Caco-2 (cell line): ENCODE data around the gene GRB14. TPM values are rescaled to one million over a fixed set of nuclear protein-coding genes. Genes with fewer than 3 reads are reported as not detected.

Experiments used
- BruUV-seq: library from RNA; stranded (reverse); fragments of 400-500 nt; replicated peaks from 2 replicates; lab custom pipeline; 2021; lab: Mats Ljungman, UMichigan
- CTCF ChIA-PET: fragments of 300-600 bp; sonication (Branson Sonifier 250); formaldehyde crosslinking; loops from one replicate; lab custom pipeline; 2022; ENCODE audit warnings: antibody characterized with exemption; lab: Charles Lee
- POLR2A ChIA-PET: fragments of 300-600 bp; sonication (Branson Sonifier 250); formaldehyde crosslinking; loops from one replicate; lab custom pipeline; 2022; ENCODE audit warnings: antibody characterized with exemption; lab: Charles Lee
- DNase-seq, 2 experiments: peaks; one replicate each; pipeline versions ENCODE4 v3.0.0 to v3.0.0-alpha.2; 2020 to 2022
- H3K27me3 ChIP-seq: replicated peaks from 2 replicates; pipeline ENCODE4 v1.6.0; 2011; ENCODE audit warnings: low read length; ENCODE audit not compliant: control insufficient read depth, insufficient read depth
- H3K36me3 ChIP-seq: 2 replicates; pipeline ENCODE4 v1.5.1; 2011; ENCODE audit warnings: low read length; ENCODE audit not compliant: control insufficient read depth, insufficient read depth
- H3K4me1 ChIP-seq: fragments of 250-450 bp; sonication (Bioruptor Pico); 2 replicates; pipeline ENCODE4 v1.5.1; 2020; ENCODE audit warnings: mild to moderate bottlenecking
- H3K4me3 ChIP-seq: 2 replicates; pipeline ENCODE4 v1.5.1; 2011; ENCODE audit warnings: low read depth, mild to moderate bottlenecking, control low read depth, low read length
- H3K9me3 ChIP-seq: fragments of 250-450 bp; sonication (Bioruptor Pico); 2 replicates; pipeline ENCODE4 v1.5.1; 2020; ENCODE audit warnings: mild to moderate bottlenecking, moderate library complexity
- H3K27ac Mint-ChIP-seq: one replicate; pipeline ENCODE4 v1.8.0; 2022; ENCODE audit warnings: mixed read lengths; ENCODE audit not compliant: unreplicated experiment
- H3K27me3 Mint-ChIP-seq: one replicate; pipeline ENCODE4 v1.8.0; 2022; ENCODE audit warnings: mixed read lengths; ENCODE audit not compliant: insufficient read depth, unreplicated experiment
- H3K36me3 Mint-ChIP-seq: one replicate; pipeline ENCODE4 v1.8.0; 2022; ENCODE audit warnings: mild to moderate bottlenecking, mixed read lengths; ENCODE audit not compliant: insufficient read depth, unreplicated experiment
- H3K4me1 Mint-ChIP-seq: one replicate; pipeline ENCODE4 v1.8.0; 2022; ENCODE audit warnings: low read depth, mixed read lengths; ENCODE audit not compliant: unreplicated experiment
- H3K4me3 Mint-ChIP-seq: one replicate; pipeline ENCODE4 v1.8.0; 2022; ENCODE audit warnings: mild to moderate bottlenecking, moderate library complexity, mixed read lengths; ENCODE audit not compliant: unreplicated experiment
- H3K9me3 Mint-ChIP-seq: one replicate; pipeline ENCODE4 v1.8.0; 2022; ENCODE audit warnings: mixed read lengths; ENCODE audit not compliant: unreplicated experiment
- CTCF ChIP-seq, 2 experiments: fragments of 200-600 bp in 1 of 2; IDR thresholded peaks; 1 replicate in 1 of 2; 2 replicates in 1 of 2; pipeline versions ENCODE4 v1.5.1 to v1.8.0; 2011 to 2022; ENCODE audit warnings: antibody characterized with exemption in 1 of 2, control low read depth in 1 of 2, inconsistent platforms in 1 of 2, low read depth in 1 of 2, low read length in 1 of 2, mild to moderate bottlenecking in 1 of 2, moderate library complexity in 1 of 2; ENCODE audit not compliant: insufficient read depth in 1 of 2, severe bottlenecking in 1 of 2, unreplicated experiment in 1 of 2
- intact Hi-C: fragments of 100-400 bp; cut with micrococcal nuclease; formaldehyde crosslinking; loops from one replicate; pipeline ENCODE4 v1.10.0; 2022; ENCODE audit not compliant: unreplicated experiment
- total RNA-seq: library from RNA; stranded (reverse); gene quantifications from 2 replicates; pipeline ENCODE4 v1.2.3, GENCODE V29; 2022

GRB14 gene
- total RNA-seq, 1 experiment from 2014 or later = 12.7 TPM

- POLR2A ChIA-PET = no interaction called here
- no peaks in the 10 kb centered on the region for H3K4me1 ChIP-seq
- intact Hi-C loops = no loop called here
- no peaks in the 10 kb centered on the region for H3K9me3 ChIP-seq
- Mint-ChIP-seq H3K4me3 (no peak overlapping the region), H3K36me3 (no peaks in the 10 kb centered on the region), H3K27me3 (no peaks in the 10 kb centered on the region), H3K4me1 (no peaks in the 10 kb centered on the region), H3K9me3 (no peaks in the 10 kb centered on the region), H3K27ac (no peak overlapping the region)
- no peaks in the 10 kb centered on the region for H3K27me3 ChIP-seq
- CTCF ChIA-PET = no interaction called here
- no peaks in the 10 kb centered on the region for H3K36me3 ChIP-seq
- H3K4me3 ChIP-seq = no peak overlapping the region
- BruUV-seq = no TSS peak
- TF ChIP-seq CTCF (IDR thresholded peaks at IDR 0.05; ENCODE audit: insufficient read depth in 1 of 2, low read depth in 1 of 2, low read length in 1 of 2, severe bottlenecking in 1 of 2, unreplicated experiment in 1 of 2) = no peak
- no peak for DNase-seq
These were observed 16.0 kb downstream of the GRB14 start for GRCh38 chr2:164605295-164605694.

GRCh38 chr2:164600763-164601162 is 20.5 kb downstream of the GRB14 start:
- Mint-ChIP-seq H3K36me3 (no peaks in the 10 kb centered on the region), H3K9me3 (no peaks in the 10 kb centered on the region), H3K27ac (no peak overlapping the region), H3K4me1 (no peaks in the 10 kb centered on the region), H3K4me3 (no peak overlapping the region), H3K27me3 (no peaks in the 10 kb centered on the region)
- ChIA-PET CTCF (interaction anchor here (1.0 to 2.4 kb wide), 4 partner anchors 14 to 67 kb away, joined by 3 to 17 read pairs (median 4); no protein-coding TSS in a partner anchor), POLR2A (no interaction called here)
- no peaks in the 10 kb centered on the region for H3K4me1 ChIP-seq
- H3K4me3 ChIP-seq = no peak overlapping the region
- H3K27me3 ChIP-seq = no peaks in the 10 kb centered on the region
- intact Hi-C loops = loop anchor here (1.0 to 2.0 kb wide), 2 partner anchors 40 to 116 kb away; no protein-coding TSS in a partner anchor
- BruUV-seq = no TSS peak
- no peaks in the 10 kb centered on the region for H3K9me3 ChIP-seq
- H3K36me3 ChIP-seq = no peaks in the 10 kb centered on the region
- no peak for TF ChIP-seq CTCF (IDR thresholded peaks at IDR 0.05; ENCODE audit: insufficient read depth in 1 of 2, low read depth in 1 of 2, low read length in 1 of 2, severe bottlenecking in 1 of 2, unreplicated experiment in 1 of 2)
- DNase-seq = no peak

GRCh38 chr2:164599954-164600589 is 21.2 kb downstream of the GRB14 start:
- H3K4me1 Mint-ChIP-seq = no peaks in the 10 kb centered on the region
- no peaks in the 10 kb centered on the region for H3K36me3 Mint-ChIP-seq
- Histone ChIP-seq H3K27me3 (no peaks in the 10 kb centered on the region), H3K4me3 (no peak overlapping the region), H3K9me3 (no peaks in the 10 kb centered on the region), H3K4me1 (no peaks in the 10 kb centered on the region), H3K36me3 (no peaks in the 10 kb centered on the region; the same call in 1 of the 2 replicates)
- TF ChIP-seq CTCF (IDR thresholded peaks at IDR 0.05; ENCODE audit: insufficient read depth in 1 of 2, low read depth in 1 of 2, low read length in 1 of 2, severe bottlenecking in 1 of 2, unreplicated experiment in 1 of 2) = peak; percentile 92 to 95
- no peaks in the 10 kb centered on the region for H3K9me3 Mint-ChIP-seq
- H3K27ac Mint-ChIP-seq = no peak overlapping the region
- no peak overlapping the region for H3K4me3 Mint-ChIP-seq
- no TSS peak for BruUV-seq
- no peaks in the 10 kb centered on the region for H3K27me3 Mint-ChIP-seq
- POLR2A ChIA-PET = no interaction called here
- peak; percentile 60 to 80 for DNase-seq
- CTCF ChIA-PET = interaction anchor here (0.6 to 2.4 kb wide), 6 partner anchors 14 to 1448 kb away, joined by 3 to 17 read pairs (median 3); no protein-coding TSS in a partner anchor
- intact Hi-C loops = loop anchor here (1.0 to 2.0 kb wide), 2 partner anchors 40 to 117 kb away; no protein-coding TSS in a partner anchor
